ENCODE data around the gene KNCN. TPM values are rescaled to one million over a fixed set of nuclear protein-coding genes. Genes with fewer than 3 reads are reported as not detected.

The KNCN gene
- total RNA-seq, 2 experiments from 2014 or later, result not detected

DNA sequence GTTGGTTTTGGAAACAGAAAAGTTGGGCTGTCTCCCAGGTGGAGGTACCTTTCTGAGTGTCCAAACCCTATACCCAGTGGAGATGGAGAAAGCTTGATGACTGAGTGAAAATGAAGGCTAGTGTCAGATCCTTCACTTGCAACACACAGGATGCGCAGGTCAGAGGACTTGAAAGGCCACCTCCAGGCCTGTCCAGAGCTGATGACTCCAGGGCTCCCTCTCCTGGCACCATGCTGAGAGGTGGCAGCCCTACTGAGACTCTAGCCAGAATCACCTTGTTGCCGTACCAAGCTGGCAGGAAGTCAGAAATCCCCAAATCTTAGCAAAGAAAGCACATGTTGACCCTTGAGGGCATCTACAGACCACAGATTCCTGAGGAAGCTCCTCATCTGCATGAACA is 16.4 kb downstream of the KNCN start:
- CTCF ChIA-PET, result interaction anchor here (1.2 kb wide), 1 partner anchor 93 kb away, joined by 3 read pairs; no protein-coding TSS in a partner anchor

DNA sequence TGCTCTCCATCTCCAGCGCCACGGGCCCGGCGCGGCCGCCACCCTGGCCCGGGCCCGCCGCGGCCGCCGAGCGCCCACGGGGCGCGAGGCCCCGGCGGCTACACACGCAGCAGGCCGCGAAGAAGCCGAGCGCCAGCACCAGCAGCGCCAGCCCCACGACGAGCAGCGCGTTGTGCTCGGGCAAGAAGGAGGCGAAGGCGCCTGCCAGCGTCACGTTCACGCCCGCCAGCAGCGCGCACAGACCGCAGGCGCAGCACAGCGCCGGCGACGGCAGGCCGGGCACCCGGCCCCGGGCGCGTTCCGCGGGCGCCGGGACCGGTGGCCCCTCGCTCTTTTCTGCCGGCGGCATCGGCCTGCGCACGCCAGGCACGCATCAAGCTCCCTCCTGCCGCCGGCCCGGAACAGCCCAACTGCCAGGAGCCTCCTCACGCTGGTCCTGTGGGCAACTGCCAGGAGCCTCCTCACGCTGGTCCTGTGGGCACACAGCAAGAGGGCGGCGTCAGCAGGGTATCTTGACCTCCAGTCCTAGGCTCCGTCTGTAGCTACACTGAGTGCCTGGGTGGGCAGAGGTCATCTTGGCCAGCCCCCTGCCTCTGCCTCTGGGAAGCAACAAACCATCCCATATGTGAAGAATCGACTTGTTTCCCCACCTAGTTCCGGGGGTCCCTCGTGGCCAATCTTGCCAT is 18.1 kb downstream of the KNCN start:
- H3K27me3 Mint-ChIP-seq, result peaks cover 28% of the 10 kb centered on the region
- TF ChIP-seq, protein P1, sequence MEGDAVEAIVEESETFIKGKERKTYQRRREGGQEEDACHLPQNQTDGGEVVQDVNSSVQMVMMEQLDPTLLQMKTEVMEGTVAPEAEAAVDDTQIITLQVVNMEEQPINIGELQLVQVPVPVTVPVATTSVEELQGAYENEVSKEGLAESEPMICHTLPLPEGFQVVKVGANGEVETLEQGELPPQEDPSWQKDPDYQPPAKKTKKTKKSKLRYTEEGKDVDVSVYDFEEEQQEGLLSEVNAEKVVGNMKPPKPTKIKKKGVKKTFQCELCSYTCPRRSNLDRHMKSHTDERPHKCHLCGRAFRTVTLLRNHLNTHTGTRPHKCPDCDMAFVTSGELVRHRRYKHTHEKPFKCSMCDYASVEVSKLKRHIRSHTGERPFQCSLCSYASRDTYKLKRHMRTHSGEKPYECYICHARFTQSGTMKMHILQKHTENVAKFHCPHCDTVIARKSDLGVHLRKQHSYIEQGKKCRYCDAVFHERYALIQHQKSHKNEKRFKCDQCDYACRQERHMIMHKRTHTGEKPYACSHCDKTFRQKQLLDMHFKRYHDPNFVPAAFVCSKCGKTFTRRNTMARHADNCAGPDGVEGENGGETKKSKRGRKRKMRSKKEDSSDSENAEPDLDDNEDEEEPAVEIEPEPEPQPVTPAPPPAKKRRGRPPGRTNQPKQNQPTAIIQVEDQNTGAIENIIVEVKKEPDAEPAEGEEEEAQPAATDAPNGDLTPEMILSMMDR (IDR thresholded peaks at IDR 0.05), result no peak
- intact Hi-C loops (cut with DNase I, micrococcal nuclease), result loop anchor here in 1 of 2 experiments (1.0 to 10.0 kb wide), 2 partner anchors 71 to 192 kb away; partner anchors contain the start of gene MKNK1
- H3K9me3 ChIP-seq (ENCODE audit: control insufficient read depth in 1 of 2, insufficient read depth in 1 of 2, low read length in 2 of 2), result no peaks in the 10 kb centered on the region
- peak overlapping the region; percentile 62 for H3K27ac Mint-ChIP-seq
- H3K36me3 ChIP-seq (ENCODE audit: insufficient read depth, low read length), result no peaks in the 10 kb centered on the region
- H3K9me3 Mint-ChIP-seq, result no peaks in the 10 kb centered on the region
- H3K4me1 ChIP-seq (ENCODE audit: insufficient read depth, low read length), result peaks cover 12% of the 10 kb centered on the region
- peaks cover 6 to 9% of the 10 kb centered on the region in 2 experiments for H3K27me3 ChIP-seq (ENCODE audit: control insufficient read depth in 1 of 2, insufficient read depth in 2 of 2, low read length in 2 of 2)
- peak overlapping the region; percentile 86 for H3K4me3 Mint-ChIP-seq
- ChIA-PET CTCF (interaction anchor here (0.5 to 1.5 kb wide), 4 partner anchors 29 to 86 kb away, joined by 3 to 6 read pairs (median 4); partner anchors contain the start of gene MKNK1), POLR2A (interaction anchor here (0.9 to 1.5 kb wide), 4 partner anchors 71 to 193 kb away, joined by 3 to 5 read pairs (median 4); partner anchors contain the start of genes MKNK1 and MOB3C)
- H3K4me1 Mint-ChIP-seq (ENCODE audit: low read depth), result peaks cover 5% of the 10 kb centered on the region
- H3K36me3 Mint-ChIP-seq (ENCODE audit: low read depth), result no peaks in the 10 kb centered on the region
- no peak overlapping the region for H3K27ac ChIP-seq (ENCODE audit: low read depth in 1 of 2, low read length in 2 of 2)
- peak; percentile 76 for ATAC-seq (ENCODE audit: poor library complexity)
- DNase-seq, result peak; percentile 20 to 83 (median 48)
- peak overlapping the region; percentile 38 for H3K4me3 ChIP-seq (ENCODE audit: low read length)

More for the DNA sequence above, 16.4 kb downstream of the KNCN start:
- Mint-ChIP-seq H3K9me3 (no peaks in the 10 kb centered on the region), H3K36me3 (ENCODE audit: low read depth) (no peaks in the 10 kb centered on the region), H3K4me1 (ENCODE audit: low read depth) (peaks cover 5% of the 10 kb centered on the region), H3K4me3 (peak overlapping the region; percentile 10), H3K27ac (no peak overlapping the region), H3K27me3 (peaks cover 20% of the 10 kb centered on the region)
- Histone ChIP-seq H3K9me3 (ENCODE audit: control insufficient read depth in 1 of 2, insufficient read depth in 1 of 2, low read length in 2 of 2) (no peaks in the 10 kb centered on the region), H3K4me1 (ENCODE audit: insufficient read depth, low read length) (peaks cover 12% of the 10 kb centered on the region), H3K4me3 (ENCODE audit: low read length) (no peak overlapping the region), H3K27me3 (ENCODE audit: control insufficient read depth in 1 of 2, insufficient read depth in 2 of 2, low read length in 2 of 2) (peaks cover 3 to 4% of the 10 kb centered on the region in 2 experiments), H3K27ac (ENCODE audit: low read depth in 1 of 2, low read length in 2 of 2) (no peak overlapping the region), H3K36me3 (ENCODE audit: insufficient read depth, low read length) (no peaks in the 10 kb centered on the region)
- no peak for ATAC-seq (ENCODE audit: poor library complexity)
- POLR2A ChIA-PET, result no interaction called here
- DNase-seq, result peak in 5 of 14 experiments; percentile 6 to 41 (median 19)
- intact Hi-C loops (cut with DNase I, micrococcal nuclease), result loop anchor here in 1 of 2 experiments (10.0 kb wide), 1 partner anchor 70 kb away; the partner anchor contains the start of gene MKNK1
- TF ChIP-seq, protein P1 (IDR thresholded peaks at IDR 0.05), result no peak

DNA sequence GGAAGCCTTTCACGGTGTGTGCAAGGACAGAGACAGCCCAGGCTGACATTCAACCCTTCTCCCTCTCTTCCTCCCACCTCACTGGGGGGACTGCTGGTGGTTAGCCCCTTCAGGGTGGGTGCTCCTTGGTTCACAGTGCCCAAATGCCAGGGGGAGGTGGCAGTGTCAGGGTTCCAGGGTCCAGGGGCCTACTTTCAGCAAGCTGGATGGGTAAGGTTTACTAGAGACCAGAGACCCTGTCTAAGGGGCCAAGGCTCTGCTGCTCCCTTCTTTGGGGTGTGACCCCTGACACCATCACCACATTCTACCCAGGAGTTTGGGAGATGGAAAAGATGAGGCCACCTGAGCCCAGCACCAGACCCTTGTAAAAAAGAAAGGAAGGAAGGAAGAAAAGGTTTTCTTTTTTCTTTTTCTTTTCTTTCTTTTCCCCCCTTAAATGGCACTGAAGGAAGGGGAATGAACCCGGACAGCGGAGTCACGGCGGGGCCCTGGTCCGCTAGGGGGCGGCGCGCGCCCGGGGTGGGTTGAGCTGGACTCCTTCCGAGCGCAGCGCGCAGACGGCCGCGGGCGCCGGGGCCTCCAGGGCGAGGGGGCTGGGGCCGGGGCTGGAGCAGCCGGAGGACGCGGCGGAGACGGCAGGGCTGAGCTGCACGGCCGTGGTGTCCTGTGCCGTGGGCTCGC is 18.8 kb downstream of the KNCN start:
- Histone ChIP-seq H3K27me3 (ENCODE audit: control insufficient read depth in 1 of 2, insufficient read depth in 2 of 2, low read length in 2 of 2) (peaks cover 6 to 10% of the 10 kb centered on the region in 2 experiments), H3K27ac (ENCODE audit: low read depth in 1 of 2, low read length in 2 of 2) (no peak overlapping the region), H3K4me1 (ENCODE audit: insufficient read depth, low read length) (peaks cover 12% of the 10 kb centered on the region), H3K4me3 (ENCODE audit: low read length) (no peak overlapping the region), H3K36me3 (ENCODE audit: insufficient read depth, low read length) (no peaks in the 10 kb centered on the region), H3K9me3 (ENCODE audit: control insufficient read depth in 1 of 2, insufficient read depth in 1 of 2, low read length in 2 of 2) (no peaks in the 10 kb centered on the region)
- ATAC-seq (ENCODE audit: poor library complexity), result peak; percentile 78
- no peak overlapping the region for H3K27ac Mint-ChIP-seq
- peak overlapping the region; percentile 48 for H3K4me3 Mint-ChIP-seq
- peaks cover 33% of the 10 kb centered on the region for H3K27me3 Mint-ChIP-seq
- ChIA-PET POLR2A (interaction anchor here (1.1 to 1.5 kb wide), 3 partner anchors 72 to 193 kb away, joined by 3 to 5 read pairs (median 4); partner anchors contain the start of genes MKNK1 and MOB3C), CTCF (interaction anchor here (0.5 to 1.5 kb wide), 4 partner anchors 30 to 86 kb away, joined by 3 to 6 read pairs (median 4); partner anchors contain the start of gene MKNK1)
- H3K4me1 Mint-ChIP-seq (ENCODE audit: low read depth), result peaks cover 5% of the 10 kb centered on the region
- intact Hi-C loops (cut with DNase I, micrococcal nuclease), result loop anchor here (1.0 to 10.0 kb wide), 2 partner anchors 72 to 193 kb away; partner anchors contain the start of gene MKNK1 (in 1 of the 2)
- H3K9me3 Mint-ChIP-seq, result no peaks in the 10 kb centered on the region
- no peaks in the 10 kb centered on the region for H3K36me3 Mint-ChIP-seq (ENCODE audit: low read depth)
- TF ChIP-seq, protein P1 (IDR thresholded peaks at IDR 0.05), result peak; percentile 60
- peak; percentile 26 to 82 (median 68) for DNase-seq
